ENCODE results near the gene RAB20.

DNA sequence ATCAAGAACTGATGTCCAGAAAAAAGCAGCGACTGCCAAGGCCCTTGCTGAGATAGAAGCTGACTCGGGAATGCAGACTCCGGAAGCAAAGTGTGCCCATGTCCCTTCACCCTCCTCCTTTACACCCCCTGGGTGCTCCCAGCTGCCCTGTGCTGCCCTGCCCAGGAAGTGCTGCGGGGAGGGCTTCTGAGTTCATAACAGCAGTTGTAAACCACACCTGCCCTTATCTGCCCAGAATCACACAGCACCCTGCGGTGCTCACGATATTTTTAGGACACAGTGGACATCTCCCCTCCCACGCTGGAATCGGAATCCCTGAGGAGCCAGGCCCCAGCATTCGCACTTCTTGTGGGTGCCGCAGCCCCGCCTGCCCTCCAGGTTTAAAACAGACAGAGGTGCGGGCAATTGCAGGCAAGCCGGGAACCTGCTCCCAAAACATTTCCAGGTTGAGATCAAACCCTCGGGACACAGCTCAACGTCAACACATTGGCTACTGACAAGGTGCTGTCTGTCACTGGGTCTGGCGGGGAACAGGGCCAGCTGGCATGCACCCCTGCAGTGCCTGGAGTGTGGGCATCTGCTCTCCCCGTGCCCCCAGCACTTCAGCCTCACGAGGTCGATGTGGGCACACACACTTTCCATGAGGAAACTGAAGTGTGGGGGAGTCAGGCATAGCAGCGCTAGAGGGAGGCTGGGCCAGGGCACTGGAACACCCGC lies 36.8 kb downstream of the RAB20 start:
- TF ChIP-seq, protein P1, sequence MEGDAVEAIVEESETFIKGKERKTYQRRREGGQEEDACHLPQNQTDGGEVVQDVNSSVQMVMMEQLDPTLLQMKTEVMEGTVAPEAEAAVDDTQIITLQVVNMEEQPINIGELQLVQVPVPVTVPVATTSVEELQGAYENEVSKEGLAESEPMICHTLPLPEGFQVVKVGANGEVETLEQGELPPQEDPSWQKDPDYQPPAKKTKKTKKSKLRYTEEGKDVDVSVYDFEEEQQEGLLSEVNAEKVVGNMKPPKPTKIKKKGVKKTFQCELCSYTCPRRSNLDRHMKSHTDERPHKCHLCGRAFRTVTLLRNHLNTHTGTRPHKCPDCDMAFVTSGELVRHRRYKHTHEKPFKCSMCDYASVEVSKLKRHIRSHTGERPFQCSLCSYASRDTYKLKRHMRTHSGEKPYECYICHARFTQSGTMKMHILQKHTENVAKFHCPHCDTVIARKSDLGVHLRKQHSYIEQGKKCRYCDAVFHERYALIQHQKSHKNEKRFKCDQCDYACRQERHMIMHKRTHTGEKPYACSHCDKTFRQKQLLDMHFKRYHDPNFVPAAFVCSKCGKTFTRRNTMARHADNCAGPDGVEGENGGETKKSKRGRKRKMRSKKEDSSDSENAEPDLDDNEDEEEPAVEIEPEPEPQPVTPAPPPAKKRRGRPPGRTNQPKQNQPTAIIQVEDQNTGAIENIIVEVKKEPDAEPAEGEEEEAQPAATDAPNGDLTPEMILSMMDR (IDR thresholded peaks at IDR 0.05 in 8 of 11, conservative IDR thresholded peaks at IDR 0.05 in 3 of 11), result no peak
- TF ChIP-seq POLR2A (IDR thresholded peaks at IDR 0.05), result no peak

Data from spleen (tissue), 7 donors.